Skeletal muscle cell (primary cell): ENCODE results near the gene IFITM2.

Experiments used
- DNase-seq: peaks from one replicate; pipeline ENCODE4 v3.0.0-alpha.2; 2010; ENCODE audit warnings: low read depth
- H3K4me3 ChIP-seq: 2 replicates; pipeline ENCODE4 v1.5.1; 2011; ENCODE audit warnings: low read depth, mild to moderate bottlenecking, control low read depth, low read length, moderate library complexity

IFITM2 gene

DNA sequence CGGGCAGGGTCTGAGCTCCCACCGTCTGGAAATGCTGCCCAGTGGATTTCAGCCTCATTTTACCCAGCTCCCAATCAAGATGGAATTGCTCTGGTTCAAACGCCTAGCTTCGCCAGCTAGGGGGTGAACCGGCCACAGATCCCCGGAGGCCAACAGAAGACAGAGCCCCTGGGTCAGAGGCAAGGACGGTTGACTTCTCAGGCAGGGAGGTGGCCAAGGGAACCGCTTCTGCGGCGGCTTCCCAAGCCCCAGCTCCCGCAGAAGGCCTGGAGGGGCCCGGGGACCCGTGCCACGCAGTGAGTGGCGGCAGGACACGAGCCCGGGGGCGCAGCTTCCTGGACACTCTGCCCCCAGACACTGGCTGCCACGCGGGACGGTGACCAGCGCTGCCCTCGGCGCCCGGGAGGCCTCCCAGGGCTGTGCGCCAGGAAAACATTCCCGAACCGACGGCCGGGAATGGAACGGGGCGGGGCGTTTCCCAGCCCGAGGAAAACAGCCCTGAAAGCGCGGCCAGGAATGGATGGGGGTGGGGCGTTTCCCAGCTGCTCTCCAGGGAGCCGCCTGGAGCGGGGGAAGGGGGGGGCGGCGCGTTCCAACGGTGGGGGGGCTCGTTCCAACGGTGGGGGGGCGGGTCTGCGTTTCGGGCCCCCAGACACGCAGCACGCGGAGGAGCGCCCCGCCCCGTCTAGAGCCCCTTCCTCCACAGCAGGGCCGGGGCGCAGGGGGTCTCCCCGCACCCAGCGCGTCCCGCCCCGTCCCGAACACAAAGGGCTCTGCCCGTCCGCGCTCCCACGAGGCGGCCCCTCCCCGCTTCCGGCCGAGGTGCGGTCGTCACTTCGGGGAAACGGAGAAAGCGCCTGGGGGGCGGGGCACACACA is 48.2 kb downstream of the IFITM2 start:
- peak; percentile 92 for DNase-seq
- peak overlapping the region; percentile 25 for H3K4me3 ChIP-seq

GRCh38 chr11:356610-357009 is 49.0 kb downstream of the IFITM2 start:
- DNase-seq, result no peak
- no peak overlapping the region for H3K4me3 ChIP-seq

DNA sequence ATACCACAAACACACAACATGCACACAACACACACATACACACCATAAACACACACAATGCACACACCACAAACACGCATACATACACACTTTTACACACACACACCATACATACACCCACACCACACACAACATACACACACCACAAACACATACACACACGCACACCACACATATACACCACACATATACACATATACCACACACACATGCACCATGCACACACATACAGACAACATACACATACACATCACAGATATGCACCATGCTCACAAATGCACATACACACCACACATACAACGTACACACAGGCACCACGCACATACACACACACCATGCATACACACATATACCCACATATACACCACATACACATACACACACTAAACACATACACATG is 50.0 kb downstream of the IFITM2 start:
- no peak overlapping the region for H3K4me3 ChIP-seq
- no peak for DNase-seq

DNA sequence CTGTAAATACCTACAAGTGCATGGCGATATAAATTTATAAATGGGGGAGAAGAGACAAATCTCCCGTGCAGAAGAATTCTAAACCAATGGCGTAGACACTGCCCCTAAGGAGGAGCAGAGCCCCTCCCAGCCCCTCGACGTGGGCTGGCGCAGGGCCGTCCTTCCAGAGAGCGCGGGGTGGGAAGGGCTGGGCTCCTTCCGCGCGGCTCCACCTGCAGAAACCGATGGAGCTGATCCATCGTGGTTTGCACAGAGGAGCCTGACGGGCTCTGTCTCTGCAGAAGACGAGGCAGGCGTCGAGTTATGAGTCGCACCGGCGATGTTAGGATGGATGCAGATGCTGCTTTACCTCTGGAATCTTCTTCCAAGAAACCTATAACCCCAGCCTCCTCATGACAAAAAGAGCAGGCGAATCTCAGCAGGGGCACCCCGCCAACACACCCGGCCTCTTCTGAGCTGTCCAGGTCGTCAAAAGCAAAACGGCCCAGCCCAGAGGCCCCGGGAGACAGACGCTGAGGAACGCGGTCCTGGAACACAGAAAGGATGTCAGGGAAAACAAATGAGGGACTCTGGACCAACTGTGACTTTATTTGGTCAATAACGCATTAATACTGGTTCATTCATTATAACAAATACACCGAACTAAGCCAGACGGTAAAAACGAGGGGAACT is 50.6 kb downstream of the IFITM2 start:
- no peak overlapping the region for H3K4me3 ChIP-seq
- no peak for DNase-seq
